GM12878 (cell line): ENCODE measurements around the gene DHCR24. TPM values are rescaled to one million over a fixed set of nuclear protein-coding genes. Genes with fewer than 3 reads are reported as not detected.

Experiments used
- ATAC-seq: fragments of 200-7000 bp; cut with Tn5 transposase; 3 replicates; pipeline ENCODE4 v1.9.1; 2020; ENCODE audit warnings: mild to moderate bottlenecking, moderate library complexity
- BruUV-seq: library from RNA; stranded (reverse); fragments of 400-500 nt; replicated peaks from 2 replicates; lab custom pipeline; 2021; lab: Mats Ljungman, UMichigan
- CTCF ChIA-PET: fragments of 300-600 bp; sonication (Branson Sonifier 250); formaldehyde crosslinking; extraction: SDS; loops from one replicate; lab custom pipeline; 2021; ENCODE audit warnings: inconsistent platforms; lab: Yijun Ruan, JAX
- POLR2A ChIA-PET: fragments of 350-600 bp; formaldehyde crosslinking; extraction: SDS; loops from one replicate; lab custom pipeline; 2021; ENCODE audit warnings: inconsistent platforms; lab: Charles Lee
- RAD21 ChIA-PET: fragments of 300-600 bp; sonication (Branson Sonifier 250); formaldehyde crosslinking; loops from one replicate; lab custom pipeline; 2023; ENCODE audit warnings: antibody characterized with exemption; ENCODE audit not compliant: unreplicated experiment; lab: Charles Lee
- SMC1A ChIA-PET: fragments of 300-600 bp; sonication (Branson Sonifier 250); formaldehyde crosslinking; loops from one replicate; lab custom pipeline; 2023; ENCODE audit not compliant: unreplicated experiment, uncharacterized antibody; lab: Charles Lee
- DNase-seq: peaks from one replicate; pipeline ENCODE4 v3.0.0-alpha.2; 2011; ENCODE audit warnings: low read depth, low spot score
- FAIRE-seq: peaks from 3 replicates; lab custom pipeline; 2011; peaks lifted over from hg19 to GRCh38; lab: Jason Lieb, UNC
- H2AFZ ChIP-seq: 2 replicates; pipeline ENCODE4 v1.6.0; 2011; ENCODE audit warnings: low read depth, low read length, control low read depth; ENCODE audit not compliant: control insufficient read depth
- H3K27ac ChIP-seq: 2 replicates; pipeline ENCODE4 v1.5.1; 2011; ENCODE audit warnings: control low read depth; ENCODE audit not compliant: control insufficient read depth, insufficient read depth
- H3K27me3 ChIP-seq, 2 experiments: replicated peaks in 1 of 2; 2 replicates each; pipeline versions ENCODE4 v1.6.0 to v1.6.1; 2011; ENCODE audit warnings: low read length in 1 of 2; ENCODE audit not compliant: control insufficient read depth in 2 of 2, insufficient read depth in 2 of 2
- H3K36me3 ChIP-seq, 2 experiments: 2 replicates each; pipeline ENCODE4 v1.5.1; 2011; ENCODE audit warnings: low read length in 1 of 2; ENCODE audit not compliant: control insufficient read depth in 2 of 2, insufficient read depth in 2 of 2
- H3K4me1 ChIP-seq: 2 replicates; pipeline ENCODE4 v1.6.1; 2011; ENCODE audit warnings: mild to moderate bottlenecking, low read length, moderate library complexity, mixed read lengths; ENCODE audit not compliant: control insufficient read depth, insufficient read depth
- H3K4me2 ChIP-seq: 2 replicates; pipeline ENCODE4 v1.6.0; 2011; ENCODE audit warnings: control low read depth; ENCODE audit not compliant: control insufficient read depth, insufficient read depth
- H3K4me3 ChIP-seq: fragments of 200-600 bp; sonication (generic); 2 replicates; pipeline ENCODE4 v1.5.1; 2016
- H3K79me2 ChIP-seq: 2 replicates; pipeline ENCODE4 v1.6.0; 2011; ENCODE audit warnings: low read length; ENCODE audit not compliant: control insufficient read depth, insufficient read depth
- H3K9ac ChIP-seq: 2 replicates; pipeline ENCODE4 v1.8.0; 2011; ENCODE audit warnings: low read length, control low read depth, mixed read lengths; ENCODE audit not compliant: control insufficient read depth, insufficient read depth
- H3K9me3 ChIP-seq: replicated peaks from 3 replicates; pipeline ENCODE4 v1.5.1; 2011; ENCODE audit warnings: mild to moderate bottlenecking, low read length; ENCODE audit not compliant: control insufficient read depth, insufficient read depth
- H4K20me1 ChIP-seq: 2 replicates; pipeline ENCODE4 v1.6.0; 2011; ENCODE audit not compliant: control insufficient read depth, insufficient read depth
- CBX3 ChIP-seq: fragments of 200-600 bp; sonication (generic); IDR thresholded peaks from 2 replicates; pipeline ENCODE4 v1.6.1; 2016; ENCODE audit warnings: low read depth, borderline replicate concordance
- EP300 ChIP-seq, 2 experiments: fragments of 150-350 bp in 1 of 2; IDR thresholded peaks; 2 replicates each; pipeline ENCODE4 v1.6.1; 2011 to 2012; ENCODE audit warnings: low read depth in 2 of 2, low read length in 2 of 2, borderline replicate concordance in 1 of 2, improper control_type of control experiment in 1 of 2, inconsistent platforms in 1 of 2; ENCODE audit not compliant: control insufficient read depth in 1 of 2
- FOXK2 ChIP-seq: fragments of 450-650 bp; IDR thresholded peaks from 2 replicates; pipeline ENCODE4 v1.6.1; 2017; ENCODE audit warnings: mild to moderate bottlenecking, moderate library complexity
- HDAC2 ChIP-seq: fragments of 200-600 bp; sonication (generic); IDR thresholded peaks from 2 replicates; pipeline ENCODE4 v1.6.1; 2017
- KDM1A ChIP-seq: fragments of 200-600 bp; sonication (generic); IDR thresholded peaks from 2 replicates; pipeline ENCODE4 v1.6.1; 2016; ENCODE audit warnings: borderline replicate concordance
- KLF5 ChIP-seq: fragments of 450-650 bp; IDR thresholded peaks from 2 replicates; pipeline ENCODE4 v1.6.1; 2014; ENCODE audit warnings: mild to moderate bottlenecking; ENCODE audit not compliant: partially characterized antibody
- NR2C1 ChIP-seq: fragments of 450-650 bp; IDR thresholded peaks from 2 replicates; pipeline ENCODE4 v1.6.1; 2017; ENCODE audit warnings: antibody characterized with exemption, mild to moderate bottlenecking, moderate library complexity
- PAX8 ChIP-seq: fragments of 450-650 bp; IDR thresholded peaks from 2 replicates; pipeline ENCODE4 v1.6.1; 2017; ENCODE audit warnings: mild to moderate bottlenecking, moderate library complexity
- TCF7 ChIP-seq: IDR thresholded peaks from 2 replicates; pipeline ENCODE4 v1.6.1; 2014; ENCODE audit warnings: antibody characterized with exemption, borderline replicate concordance
- ZSCAN29 ChIP-seq: fragments of 450-650 bp; IDR thresholded peaks from 2 replicates; pipeline ENCODE4 v1.6.1; 2017; ENCODE audit warnings: mild to moderate bottlenecking, moderate library complexity
- WGBS: methylation state at CpG from one replicate; pipeline ENCODE4 v1.1.6; 2016; ENCODE audit warnings: low lambda C conversion rate; ENCODE audit not compliant: insufficient replicate concordance, insufficient coverage; ENCODE audit errors: missing lambda C conversion rate; 5-methylcytosine and 5-hydroxymethylcytosine counted together
- in situ Hi-C: fragments of 300-500 bp; cut with MboI; formaldehyde crosslinking; loops from 9 replicates; pipeline ENCODE4 v1.14.3; 2018; ENCODE audit warnings: mixed read lengths
- intact Hi-C: fragments of 100-400 bp; cut with micrococcal nuclease; formaldehyde crosslinking; loops from one replicate; pipeline ENCODE4 v1.14.2; 2022; ENCODE audit not compliant: unreplicated experiment
- polyA plus RNA-seq, 11 experiments: library from polyadenylated mRNA; depleted of rRNA in 4 of 11; unstranded in 6 of 11; stranded (reverse) in 5 of 11; fragments of >200 nt; fragmentation: Nextera tagmentation in 4 of 11; fragmentation: Illumina TruSeq in 1 of 11; extraction: Ambion mirVana in 4 of 11; extraction: Trizol in 1 of 11; gene quantifications; 1 replicate in 1 of 11; 2 replicates in 10 of 11; pipeline versions ENCODE4 v1.2.1 to v1.2.3, GENCODE V29; 2011 to 2016; ENCODE audit warnings: inconsistent platforms in 2 of 11, missing spikeins in 2 of 11, low read depth in 1 of 11
- total RNA-seq, 4 experiments: library from RNA; depleted of rRNA in 3 of 4; stranded (reverse); fragments of >200 nt in 3 of 4; fragmentation: Illumina TruSeq in 1 of 4; extraction: Trizol in 1 of 4; gene quantifications; 2 replicates each; pipeline versions ENCODE4 v1.2.1 to v1.2.3, GENCODE V29; 2013 to 2021
- TF ChIP-seq, protein P1 (sequence below): IDR thresholded peaks from 2 replicates; pipeline ENCODE4 v1.6.1; 2011; ENCODE audit warnings: borderline replicate concordance, low read depth, mild to moderate bottlenecking, moderate library complexity, mixed read lengths, low read length; ENCODE audit not compliant: insufficient read depth; ENCODE audit errors: extremely low read length
- TF ChIP-seq, protein P2 (sequence below): fragments of 450-650 bp; IDR thresholded peaks from 2 replicates; pipeline ENCODE4 v1.6.1; 2018; ENCODE audit warnings: borderline replicate concordance, mild to moderate bottlenecking; ENCODE audit not compliant: partially characterized antibody
- TF ChIP-seq, protein P3 (sequence below): fragments of 450-650 bp; formaldehyde crosslinking; IDR thresholded peaks from 2 replicates; pipeline ENCODE4 v1.4.0; 2020; ENCODE audit warnings: mild to moderate bottlenecking, moderate library complexity

The DHCR24 gene
- total and polyA plus RNA-seq, 10 of the 15 experiments (the other 5 are each of a cell fraction or from before 2014, with no cell fraction given), result 23.3 to 169 (median 120) TPM

DNA sequence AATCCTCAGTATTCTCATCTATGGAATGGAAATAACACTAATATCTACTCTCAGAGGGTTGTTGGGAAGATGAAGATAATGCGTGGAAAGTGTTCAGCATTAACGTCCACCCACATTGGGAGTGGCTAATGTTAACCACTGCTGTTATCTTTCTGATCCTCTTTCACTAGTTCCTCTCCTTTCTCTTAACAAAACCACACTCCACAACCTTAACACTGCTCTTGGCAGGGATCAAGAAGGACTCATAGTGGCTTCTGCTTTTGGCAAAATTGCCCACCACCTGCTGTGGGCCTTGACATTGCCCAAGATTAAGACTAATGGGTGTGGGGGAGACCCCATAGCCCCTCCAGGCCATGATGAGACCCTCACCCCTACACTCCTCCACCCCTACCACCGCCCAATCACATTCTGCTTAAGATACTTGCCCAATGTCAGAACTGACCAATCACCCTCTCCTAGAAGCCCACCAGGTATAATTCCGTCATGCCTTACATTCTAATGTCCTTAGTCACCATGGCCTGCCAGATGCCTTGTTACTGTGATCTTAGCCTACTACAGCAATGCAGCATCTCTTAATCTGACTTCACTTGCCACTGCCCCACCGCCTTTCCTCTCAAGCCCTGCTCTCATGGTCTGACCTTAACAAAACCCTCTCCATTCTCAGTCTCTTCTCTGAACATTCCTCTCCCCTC lies 27.1 kb downstream of the DHCR24 start:
- peaks cover 9 to 30% of the 10 kb centered on the region in 2 experiments; a peak in 3 of 4 replicates for H3K36me3 ChIP-seq
- BruUV-seq, result no TSS peak
- ChIA-PET POLR2A (interaction anchor here (0.7 kb wide), 1 partner anchor 20 kb away, joined by 3 read pairs; no protein-coding TSS in a partner anchor), CTCF (no interaction called here), SMC1A (no interaction called here), RAD21 (no interaction called here)
- FAIRE-seq, result no peak
- H3K9ac ChIP-seq, result no peak overlapping the region
- H2AFZ ChIP-seq, result no peak overlapping the region
- H3K4me3 ChIP-seq, result no peak overlapping the region
- H3K27me3 ChIP-seq, result no peaks in the 10 kb centered on the region
- H4K20me1 ChIP-seq, result no peaks in the 10 kb centered on the region
- H3K9me3 ChIP-seq, result no peaks in the 10 kb centered on the region
- WGBS, result 99% methylated on average over 5 of the region's 5 CpGs
- no peaks in the 10 kb centered on the region for H3K79me2 ChIP-seq
- H3K4me1 ChIP-seq, result peaks cover 9% of the 10 kb centered on the region
- no peak for DNase-seq
- H3K4me2 ChIP-seq, result no peak overlapping the region
- intact Hi-C loops (no loop called here), in situ Hi-C loops (no loop called here)
- ATAC-seq, result no peak
- no peak overlapping the region for H3K27ac ChIP-seq
- TF ChIP-seq, protein P1, sequence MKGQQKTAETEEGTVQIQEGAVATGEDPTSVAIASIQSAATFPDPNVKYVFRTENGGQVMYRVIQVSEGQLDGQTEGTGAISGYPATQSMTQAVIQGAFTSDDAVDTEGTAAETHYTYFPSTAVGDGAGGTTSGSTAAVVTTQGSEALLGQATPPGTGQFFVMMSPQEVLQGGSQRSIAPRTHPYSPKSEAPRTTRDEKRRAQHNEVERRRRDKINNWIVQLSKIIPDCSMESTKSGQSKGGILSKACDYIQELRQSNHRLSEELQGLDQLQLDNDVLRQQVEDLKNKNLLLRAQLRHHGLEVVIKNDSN, result no peak
- TF ChIP-seq CBX3 (no peak), HDAC2 (no peak), NR2C1 (no peak), KLF5 (no peak), KDM1A (no peak), PAX8 (no peak), TCF7 (no peak), EP300 (IDR thresholded peaks at IDR 0.05; ENCODE audit: borderline replicate concordance in 1 of 2, control insufficient read depth in 1 of 2, low read depth in 2 of 2, low read length in 2 of 2) (no peak), FOXK2 (no peak), ZSCAN29 (no peak)
- TF ChIP-seq, protein P2, sequence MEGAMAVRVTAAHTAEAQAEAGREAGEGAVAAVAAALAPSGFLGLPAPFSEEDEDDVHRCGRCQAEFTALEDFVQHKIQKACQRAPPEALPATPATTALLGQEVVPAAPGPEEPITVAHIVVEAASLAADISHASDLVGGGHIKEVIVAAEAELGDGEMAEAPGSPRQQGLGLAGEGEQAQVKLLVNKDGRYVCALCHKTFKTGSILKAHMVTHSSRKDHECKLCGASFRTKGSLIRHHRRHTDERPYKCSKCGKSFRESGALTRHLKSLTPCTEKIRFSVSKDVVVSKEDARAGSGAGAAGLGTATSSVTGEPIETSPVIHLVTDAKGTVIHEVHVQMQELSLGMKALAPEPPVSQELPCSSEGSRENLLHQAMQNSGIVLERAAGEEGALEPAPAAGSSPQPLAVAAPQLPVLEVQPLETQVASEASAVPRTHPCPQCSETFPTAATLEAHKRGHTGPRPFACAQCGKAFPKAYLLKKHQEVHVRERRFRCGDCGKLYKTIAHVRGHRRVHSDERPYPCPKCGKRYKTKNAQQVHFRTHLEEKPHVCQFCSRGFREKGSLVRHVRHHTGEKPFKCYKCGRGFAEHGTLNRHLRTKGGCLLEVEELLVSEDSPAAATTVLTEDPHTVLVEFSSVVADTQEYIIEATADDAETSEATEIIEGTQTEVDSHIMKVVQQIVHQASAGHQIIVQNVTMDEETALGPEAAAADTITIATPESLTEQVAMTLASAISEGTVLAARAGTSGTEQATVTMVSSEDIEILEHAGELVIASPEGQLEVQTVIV, result no peak
- TF ChIP-seq, protein P3, sequence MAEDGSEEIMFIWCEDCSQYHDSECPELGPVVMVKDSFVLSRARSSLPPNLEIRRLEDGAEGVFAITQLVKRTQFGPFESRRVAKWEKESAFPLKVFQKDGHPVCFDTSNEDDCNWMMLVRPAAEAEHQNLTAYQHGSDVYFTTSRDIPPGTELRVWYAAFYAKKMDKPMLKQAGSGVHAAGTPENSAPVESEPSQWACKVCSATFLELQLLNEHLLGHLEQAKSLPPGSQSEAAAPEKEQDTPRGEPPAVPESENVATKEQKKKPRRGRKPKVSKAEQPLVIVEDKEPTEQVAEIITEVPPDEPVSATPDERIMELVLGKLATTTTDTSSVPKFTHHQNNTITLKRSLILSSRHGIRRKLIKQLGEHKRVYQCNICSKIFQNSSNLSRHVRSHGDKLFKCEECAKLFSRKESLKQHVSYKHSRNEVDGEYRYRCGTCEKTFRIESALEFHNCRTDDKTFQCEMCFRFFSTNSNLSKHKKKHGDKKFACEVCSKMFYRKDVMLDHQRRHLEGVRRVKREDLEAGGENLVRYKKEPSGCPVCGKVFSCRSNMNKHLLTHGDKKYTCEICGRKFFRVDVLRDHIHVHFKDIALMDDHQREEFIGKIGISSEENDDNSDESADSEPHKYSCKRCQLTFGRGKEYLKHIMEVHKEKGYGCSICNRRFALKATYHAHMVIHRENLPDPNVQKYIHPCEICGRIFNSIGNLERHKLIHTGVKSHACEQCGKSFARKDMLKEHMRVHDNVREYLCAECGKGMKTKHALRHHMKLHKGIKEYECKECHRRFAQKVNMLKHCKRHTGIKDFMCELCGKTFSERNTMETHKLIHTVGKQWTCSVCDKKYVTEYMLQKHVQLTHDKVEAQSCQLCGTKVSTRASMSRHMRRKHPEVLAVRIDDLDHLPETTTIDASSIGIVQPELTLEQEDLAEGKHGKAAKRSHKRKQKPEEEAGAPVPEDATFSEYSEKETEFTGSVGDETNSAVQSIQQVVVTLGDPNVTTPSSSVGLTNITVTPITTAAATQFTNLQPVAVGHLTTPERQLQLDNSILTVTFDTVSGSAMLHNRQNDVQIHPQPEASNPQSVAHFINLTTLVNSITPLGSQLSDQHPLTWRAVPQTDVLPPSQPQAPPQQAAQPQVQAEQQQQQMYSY, result no peak
